GM23248 (cell line): ENCODE measurements around the gene ALG14.

Experiments used
- EZH2 ChIP-seq: fragments of 200-600 bp; sonication (generic); IDR thresholded peaks from 2 replicates; pipeline ENCODE4 v1.6.1; 2018; ENCODE audit warnings: antibody characterized with exemption, mild to moderate bottlenecking; ENCODE audit not compliant: insufficient read depth, poor library complexity, severe bottlenecking
- EZH2phosphoT487 ChIP-seq: fragments of 200-600 bp; sonication (generic); IDR thresholded peaks from 2 replicates; pipeline ENCODE4 v1.6.1; 2018; ENCODE audit warnings: antibody characterized with exemption, moderate library complexity, mild to moderate bottlenecking, low read depth; ENCODE audit not compliant: insufficient read depth

DNA sequence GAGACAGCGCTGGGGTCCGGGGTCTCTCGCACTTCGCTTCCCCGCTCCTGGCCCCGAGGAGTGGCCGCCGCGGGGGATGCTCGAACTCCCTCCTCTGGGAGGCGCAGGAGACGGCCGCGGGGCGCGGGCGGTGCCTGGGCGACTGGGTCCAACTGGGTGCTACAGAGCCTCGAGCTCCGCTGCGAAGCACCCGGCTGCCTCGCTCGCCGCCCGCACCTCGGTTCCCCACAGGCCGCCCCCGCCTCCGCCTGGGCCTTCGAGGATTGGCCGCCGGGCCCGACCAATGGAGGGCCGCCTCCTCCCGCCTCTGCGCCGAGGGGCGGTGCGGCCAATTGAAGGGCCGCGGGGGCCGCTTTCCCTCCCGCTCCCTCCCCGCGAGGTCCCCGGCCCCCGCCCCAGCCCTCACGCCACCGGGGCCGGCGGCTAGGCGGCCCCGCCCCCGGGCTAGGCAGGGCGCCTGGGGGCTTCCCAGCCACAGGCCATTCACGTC, 145.8 kb downstream of the ALG14 start, which contains the start of gene CNN3:
- TF ChIP-seq EZH2, result no peak
- TF ChIP-seq EZH2phosphoT487, result no peak
